Prostate gland (tissue), 2 donors: ENCODE results near the gene MAPKBP1.
"Not testable (repeated sequence)": the region's sequence is repeated elsewhere in the genome, so short reads cannot be mapped to it uniquely, and the experiment has no call there.

Source experiments
- CTCF ChIP-seq, 4 experiments: fragments of 200-600 bp in 2 of 4; fragments of 450-650 bp in 2 of 4; sonication (generic) in 2 of 4; IDR thresholded peaks; 1 replicate in 3 of 4; 2 replicates in 1 of 4; pipeline ENCODE4 v1.5.1; 2016 to 2019; ENCODE audit warnings: antibody characterized with exemption in 4 of 4, mild to moderate bottlenecking in 2 of 4, moderate library complexity in 2 of 4
- POLR2A ChIP-seq: fragments of 450-650 bp; IDR thresholded peaks from one replicate; pipeline ENCODE4 v1.6.1; 2016; ENCODE audit warnings: antibody characterized with exemption, mild to moderate bottlenecking

- not testable (repeated sequence) for TF ChIP-seq CTCF (IDR thresholded peaks at IDR 0.05); POLR2A
Measured at GRCh38 chr15:41831291-41831690, 57.0 kb downstream of the MAPKBP1 start.
